HCT116 (cell line): ENCODE data around the gene ASB3. TPM values are rescaled to one million over a fixed set of nuclear protein-coding genes. Genes with fewer than 3 reads are reported as not detected.

Source experiments
- ATAC-seq: fragments of 200-7000 bp; cut with Tn5 transposase; 2 replicates; pipeline ENCODE4 v1.9.1; 2020; ENCODE audit warnings: mild to moderate bottlenecking, moderate library complexity
- BruUV-seq: library from RNA; stranded (reverse); fragments of 400-500 nt; replicated peaks from 2 replicates; lab custom pipeline; 2021; lab: Mats Ljungman, UMichigan
- CTCF ChIA-PET: fragments of 300-600 bp; sonication (Branson Sonifier 250); formaldehyde crosslinking; loops from one replicate; lab custom pipeline; 2021; ENCODE audit warnings: antibody characterized with exemption; lab: Charles Lee
- POLR2A ChIA-PET: fragments of 300-600, 350-600 bp; sonication (Branson Sonifier 250); formaldehyde crosslinking; loops from one replicate; lab custom pipeline; 2021; ENCODE audit warnings: antibody characterized with exemption; lab: Charles Lee
- RAD21 ChIA-PET, 2 experiments: fragments of 300-600 bp; sonication (Branson Sonifier 250); formaldehyde crosslinking; loops; one replicate each; lab custom pipeline; 2023; ENCODE audit warnings: low total read pairs in 2 of 2; ENCODE audit not compliant: uncharacterized antibody in 2 of 2, unreplicated experiment in 2 of 2, low non-redundant PET in 1 of 2; lab: Charles Lee
- DNase-seq: peaks from one replicate; pipeline ENCODE4 v3.0.0-alpha.2; 2010; ENCODE audit warnings: low read depth, low spot score
- H2AFZ ChIP-seq: fragments of 200-600 bp; shearing (Covaris generic), sonication (generic); 2 replicates; pipeline ENCODE4 v1.6.1; 2017; ENCODE audit warnings: low read depth, mixed run types, mixed read lengths, antibody characterized with exemption, low read length; ENCODE audit not compliant: poor library complexity, severe bottlenecking
- H3K27ac ChIP-seq: 2 replicates; pipeline ENCODE4 v1.5.1; 2012; ENCODE audit warnings: low read depth, low read length
- H3K27me3 ChIP-seq: fragments of 200-600 bp; sonication (generic); 2 replicates; pipeline ENCODE4 v1.6.1; 2016; ENCODE audit warnings: mixed run types, low read length, mixed read lengths; ENCODE audit not compliant: insufficient read depth
- H3K36me3 ChIP-seq, 2 experiments: fragments of 200-500 bp in 1 of 2; fragments of 200-600 bp in 1 of 2; sonication (Bioruptor generic) in 1 of 2; sonication (generic) in 1 of 2; 2 replicates each; pipeline versions ENCODE4 v1.5.1 to v1.6.1; 2014 to 2016; ENCODE audit warnings: low read length in 2 of 2, inconsistent platforms in 1 of 2, mixed read lengths in 1 of 2, mixed run types in 1 of 2; ENCODE audit not compliant: insufficient read depth in 2 of 2, control insufficient read depth in 1 of 2
- H3K4me1 ChIP-seq, 2 experiments: fragments of 200-600 bp in 1 of 2; sonication (generic) in 1 of 2; 2 replicates each; pipeline versions ENCODE4 v1.5.1 to v1.6.1; 2012 to 2017; ENCODE audit warnings: low read length in 2 of 2, inconsistent platforms in 1 of 2, mild to moderate bottlenecking in 1 of 2, mixed read lengths in 1 of 2, mixed run types in 1 of 2, moderate library complexity in 1 of 2; ENCODE audit not compliant: insufficient read depth in 2 of 2, control insufficient read depth in 1 of 2
- H3K4me2 ChIP-seq: fragments of 200-600 bp; sonication (generic); 2 replicates; pipeline ENCODE4 v1.6.1; 2017; ENCODE audit warnings: mixed run types, low read length, mixed read lengths
- H3K4me3 ChIP-seq, 2 experiments: fragments of 200-600 bp in 1 of 2; sonication (generic) in 1 of 2; replicated peaks in 1 of 2; 2 replicates each; pipeline ENCODE4 v1.5.1; 2011 to 2016; ENCODE audit warnings: low read length in 2 of 2, control low read depth in 1 of 2, low read depth in 1 of 2, mild to moderate bottlenecking in 1 of 2, mixed read lengths in 1 of 2, mixed run types in 1 of 2
- H3K79me2 ChIP-seq: fragments of 200-600 bp; sonication (generic); 2 replicates; pipeline ENCODE4 v1.6.1; 2017; ENCODE audit warnings: mild to moderate bottlenecking, mixed run types, low read length, moderate library complexity, mixed read lengths; ENCODE audit not compliant: insufficient read depth
- H3K9ac ChIP-seq: fragments of 200-600 bp; sonication (generic); 2 replicates; pipeline ENCODE4 v1.6.1; 2016; ENCODE audit warnings: low read length, mixed read lengths
- H3K9me2 ChIP-seq: fragments of 200-600 bp; sonication (generic), shearing (Covaris generic); 2 replicates; pipeline ENCODE4 v1.6.1; 2017; ENCODE audit warnings: mixed run types, mild to moderate bottlenecking, moderate library complexity; ENCODE audit not compliant: insufficient read depth
- H3K9me3 ChIP-seq, 2 experiments: fragments of 200-500 bp in 1 of 2; fragments of 200-600 bp in 1 of 2; sonication (Bioruptor generic) in 1 of 2; sonication (generic) in 1 of 2; 2 replicates each; pipeline ENCODE4 v1.6.1; 2014 to 2017; ENCODE audit warnings: low read length in 2 of 2, mixed read lengths in 2 of 2, inconsistent platforms in 1 of 2, low read depth in 1 of 2, mild to moderate bottlenecking in 1 of 2, mixed run types in 1 of 2, moderate library complexity in 1 of 2; ENCODE audit not compliant: control insufficient read depth in 1 of 2, insufficient read depth in 1 of 2
- H4K20me1 ChIP-seq: fragments of 200-600 bp; sonication (generic), shearing (Covaris generic); 2 replicates; pipeline ENCODE4 v1.6.1; 2017; ENCODE audit warnings: mixed run types, mild to moderate bottlenecking, moderate library complexity; ENCODE audit not compliant: insufficient read depth
- CBX3 ChIP-seq: IDR thresholded peaks from 2 replicates; pipeline ENCODE4 v1.6.1; 2012; ENCODE audit warnings: low read depth
- ELF1 ChIP-seq: IDR thresholded peaks from 2 replicates; pipeline ENCODE4 v1.6.1; 2012; ENCODE audit warnings: low read depth, borderline replicate concordance
- EZH2 ChIP-seq: fragments of 200-600 bp; sonication (generic); IDR thresholded peaks from 2 replicates; pipeline ENCODE4 v1.6.1; 2017; ENCODE audit warnings: antibody characterized with exemption, mixed run types
- EZH2phosphoT487 ChIP-seq: fragments of 200-600 bp; IDR thresholded peaks from 2 replicates; pipeline ENCODE4 v1.6.1; 2018; ENCODE audit warnings: antibody characterized with exemption, borderline replicate concordance
- JUND ChIP-seq: IDR thresholded peaks from 2 replicates; pipeline ENCODE4 v1.6.1; 2012
- POLR2AphosphoS5 ChIP-seq: IDR thresholded peaks from 2 replicates; pipeline ENCODE4 v1.6.1; 2011; ENCODE audit warnings: mild to moderate bottlenecking, low read depth, low read length, moderate library complexity
- SIN3A ChIP-seq: IDR thresholded peaks from 2 replicates; pipeline ENCODE4 v1.6.1; 2012; ENCODE audit warnings: low read depth
- YY1 ChIP-seq: IDR thresholded peaks from 2 replicates; pipeline ENCODE4 v1.6.1; 2011; ENCODE audit warnings: low read length, low read depth, moderate library complexity, mild to moderate bottlenecking; ENCODE audit not compliant: insufficient replicate concordance; ENCODE audit errors: extremely low read depth
- ZNF274 ChIP-seq: fragments of 200-500 bp; sonication (Bioruptor generic); IDR thresholded peaks from 2 replicates; pipeline ENCODE4 v1.6.1; 2014; ENCODE audit warnings: mild to moderate bottlenecking, low read depth, low read length, inconsistent platforms
- intact Hi-C: fragments of 100-400 bp; cut with micrococcal nuclease; formaldehyde crosslinking; loops from 2 replicates; pipeline ENCODE4 v1.10.0; 2022
- total RNA-seq: library from RNA; stranded (reverse); gene quantifications from one replicate; pipeline ENCODE4 v1.2.1, GENCODE V29; 2021; ENCODE audit not compliant: unreplicated experiment
- TF ChIP-seq, protein P1 (sequence below): IDR thresholded peaks from 2 replicates; pipeline ENCODE4 v1.6.1; 2012

The ASB3 gene
- total RNA-seq, 1 experiment from 2014 or later: 17.3 TPM

GRCh38 chr2:53641290-53641689 lies 145.5 kb downstream of the ASB3 start:
- ATAC-seq (no peak), DNase-seq (no peak)
- ChIA-PET CTCF (no interaction called here), RAD21 (no interaction called here), POLR2A (no interaction called here)
- Histone ChIP-seq H3K27ac (no peak overlapping the region), H4K20me1 (no peaks in the 10 kb centered on the region), H3K4me2 (no peak overlapping the region), H3K27me3 (no peaks in the 10 kb centered on the region), H3K36me3 (no peaks in the 10 kb centered on the region), H3K9me2 (no peaks in the 10 kb centered on the region), H3K4me3 (no peak overlapping the region), H3K79me2 (no peaks in the 10 kb centered on the region), H3K4me1 (no peaks in the 10 kb centered on the region), H3K9ac (no peak overlapping the region), H2AFZ (no peak overlapping the region), H3K9me3 (no peaks in the 10 kb centered on the region)
- TF ChIP-seq POLR2AphosphoS5 (no peak), JUND (no peak), SIN3A (no peak), YY1 (no peak), CBX3 (no peak)
- TF ChIP-seq, protein P1, sequence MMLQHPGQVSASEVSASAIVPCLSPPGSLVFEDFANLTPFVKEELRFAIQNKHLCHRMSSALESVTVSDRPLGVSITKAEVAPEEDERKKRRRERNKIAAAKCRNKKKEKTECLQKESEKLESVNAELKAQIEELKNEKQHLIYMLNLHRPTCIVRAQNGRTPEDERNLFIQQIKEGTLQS: no peak
- intact Hi-C loops: no loop called here
- BruUV-seq: no TSS peak

DNA sequence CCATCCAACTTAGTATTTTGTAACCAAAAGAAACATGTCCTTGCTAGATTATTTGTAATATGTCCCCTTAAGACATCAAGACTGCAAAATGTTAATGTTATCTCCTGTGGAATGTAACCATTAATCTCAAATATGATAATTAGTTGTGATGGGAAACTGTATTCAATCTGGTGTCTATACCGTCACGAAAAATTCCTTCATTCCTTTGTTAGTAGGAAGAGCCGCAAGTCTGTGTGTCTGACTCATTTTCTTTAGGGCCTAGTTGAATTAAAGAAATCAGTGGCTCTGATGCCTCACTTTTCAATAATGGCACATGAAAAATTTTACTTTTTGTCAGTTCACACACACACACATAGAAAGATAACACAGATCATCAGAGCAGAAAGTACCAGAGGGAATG lies 146.3 kb downstream of the ASB3 start:
- Histone ChIP-seq H3K4me3 (no peak overlapping the region), H3K4me2 (no peak overlapping the region), H3K9me2 (no peaks in the 10 kb centered on the region), H3K36me3 (no peaks in the 10 kb centered on the region), H3K27ac (no peak overlapping the region), H3K27me3 (no peaks in the 10 kb centered on the region), H3K79me2 (no peaks in the 10 kb centered on the region), H2AFZ (no peak overlapping the region), H3K9ac (no peak overlapping the region), H3K4me1 (no peaks in the 10 kb centered on the region), H4K20me1 (no peaks in the 10 kb centered on the region), H3K9me3 (no peaks in the 10 kb centered on the region)
- RAD21 ChIA-PET: no interaction called here
- DNase-seq: no peak
- intact Hi-C loops: no loop called here
- TF ChIP-seq EZH2phosphoT487 (no peak), JUND (no peak), ELF1 (no peak), YY1 (no peak), EZH2 (no peak), ZNF274 (no peak)
- CTCF ChIA-PET: no interaction called here
- POLR2A ChIA-PET: no interaction called here
- BruUV-seq: no TSS peak
- no peak for ATAC-seq
